IMR-90 (cell line): ENCODE results near the gene GHR. TPM values are rescaled to one million over a fixed set of nuclear protein-coding genes. Genes with fewer than 3 reads are reported as not detected.

Experiments
- ATAC-seq: fragments of 200-7000 bp; cut with Tn5 transposase; 2 replicates; pipeline ENCODE4 v1.9.1; 2020; ENCODE audit warnings: low read depth, mild to moderate bottlenecking, moderate library complexity
- BruUV-seq: library from RNA; stranded (reverse); fragments of 400-500 nt; replicated peaks from 2 replicates; lab custom pipeline; 2021; lab: Mats Ljungman, UMichigan
- CTCF ChIA-PET: fragments of 300-600 bp; formaldehyde crosslinking; extraction: SDS; loops from one replicate; lab custom pipeline; 2021; ENCODE audit warnings: antibody characterized with exemption; lab: Yijun Ruan, JAX
- POLR2A ChIA-PET: fragments of 300-600 bp; sonication (Branson Sonifier 250); formaldehyde crosslinking; loops from one replicate; lab custom pipeline; 2022; ENCODE audit warnings: antibody characterized with exemption; ENCODE audit not compliant: unreplicated experiment; lab: Charles Lee
- DNase-seq: peaks from one replicate; pipeline ENCODE4 v3.0.0; 2013
- H2AFZ ChIP-seq: replicated peaks from 2 replicates; pipeline ENCODE3; 2013; ENCODE audit warnings: low read length, mild to moderate bottlenecking; ENCODE audit not compliant: poor library complexity
- H2AK5ac ChIP-seq: 2 replicates; pipeline ENCODE4 v1.6.1; 2013; ENCODE audit warnings: low read depth, low read length, inconsistent platforms
- H2AK9ac ChIP-seq: replicated peaks from 2 replicates; pipeline ENCODE3; 2013; ENCODE audit warnings: mild to moderate bottlenecking, low read depth, low read length, moderate library complexity; ENCODE audit not compliant: poor library complexity
- H2BK120ac ChIP-seq: 2 replicates; pipeline ENCODE4 v1.6.1; 2013; ENCODE audit warnings: low read depth, low read length, inconsistent platforms
- H2BK15ac ChIP-seq: 3 replicates; pipeline ENCODE4 v1.6.1; 2013; ENCODE audit warnings: low read depth, low read length, inconsistent platforms
- H2BK20ac ChIP-seq: 2 replicates; pipeline ENCODE4 v1.6.1; 2013; ENCODE audit warnings: low read depth, mild to moderate bottlenecking, inconsistent platforms, low read length, moderate library complexity
- H2BK5ac ChIP-seq: 2 replicates; pipeline ENCODE4 v1.6.1; 2013; ENCODE audit warnings: mild to moderate bottlenecking, low read depth, low read length, inconsistent platforms; ENCODE audit not compliant: poor library complexity, severe bottlenecking
- H3K14ac ChIP-seq: replicated peaks from 2 replicates; pipeline ENCODE4 v1.6.1; 2013; ENCODE audit warnings: low read depth, low read length, inconsistent platforms
- H3K18ac ChIP-seq: 2 replicates; pipeline ENCODE4 v1.6.1; 2013; ENCODE audit warnings: low read depth, low read length, control low read depth
- H3K23ac ChIP-seq: 2 replicates; pipeline ENCODE4 v1.6.1; 2013; ENCODE audit warnings: low read depth, low read length, inconsistent platforms
- H3K27ac ChIP-seq: 2 replicates; pipeline ENCODE4 v1.5.1; 2013; ENCODE audit warnings: mild to moderate bottlenecking, control low read depth, low read length; ENCODE audit not compliant: insufficient read depth
- H3K27me3 ChIP-seq: 2 replicates; pipeline ENCODE4 v1.6.1; 2013; ENCODE audit warnings: low read length; ENCODE audit not compliant: control insufficient read depth, insufficient read depth
- H3K36me3 ChIP-seq: 2 replicates; pipeline ENCODE4 v1.6.1; 2013; ENCODE audit warnings: low read length, mixed read lengths; ENCODE audit not compliant: control insufficient read depth, insufficient read depth
- H3K4ac ChIP-seq: 2 replicates; pipeline ENCODE4 v1.6.1; 2013; ENCODE audit warnings: low read depth, low read length, inconsistent platforms
- H3K4me1 ChIP-seq: 2 replicates; pipeline ENCODE4 v1.6.1; 2013; ENCODE audit warnings: low read length, mixed read lengths; ENCODE audit not compliant: control insufficient read depth, insufficient read depth
- H3K4me2 ChIP-seq: 2 replicates; pipeline ENCODE4 v1.6.1; 2013; ENCODE audit warnings: low read depth, mild to moderate bottlenecking, control low read depth, low read length, moderate library complexity
- H3K4me3 ChIP-seq: 2 replicates; pipeline ENCODE4 v1.5.1; 2013; ENCODE audit warnings: low read depth, mild to moderate bottlenecking, control low read depth, low read length, moderate library complexity; ENCODE audit not compliant: insufficient read depth
- H3K56ac ChIP-seq: 2 replicates; pipeline ENCODE4 v1.6.1; 2013; ENCODE audit warnings: low read length, inconsistent platforms; ENCODE audit not compliant: insufficient read depth; ENCODE audit errors: extremely low read depth
- H3K79me1 ChIP-seq, 2 experiments: 2 replicates each; pipeline ENCODE4 v1.6.1; 2013; ENCODE audit warnings: low read length in 2 of 2, inconsistent platforms in 1 of 2, low read depth in 1 of 2
- H3K9ac ChIP-seq: 2 replicates; pipeline ENCODE4 v1.6.1; 2013; ENCODE audit warnings: low read depth, low read length, control low read depth
- H3K9me1 ChIP-seq: 2 replicates; pipeline ENCODE4 v1.6.1; 2013; ENCODE audit warnings: low read length, inconsistent platforms; ENCODE audit not compliant: insufficient read depth
- H3K9me3 ChIP-seq: 2 replicates; pipeline ENCODE4 v1.6.1; 2013; ENCODE audit warnings: low read length; ENCODE audit not compliant: control insufficient read depth, insufficient read depth
- H4K20me1 ChIP-seq: 2 replicates; pipeline ENCODE4 v1.6.1; 2013; ENCODE audit warnings: low read length, inconsistent platforms; ENCODE audit not compliant: insufficient read depth
- H4K5ac ChIP-seq: 2 replicates; pipeline ENCODE4 v1.6.1; 2013; ENCODE audit warnings: mild to moderate bottlenecking, low read depth, low read length, control low read depth
- H4K8ac ChIP-seq, 2 experiments: 2 replicates each; pipeline ENCODE4 v1.6.1; 2013; ENCODE audit warnings: low read depth in 2 of 2, low read length in 2 of 2, control low read depth in 1 of 2, inconsistent platforms in 1 of 2
- H4K91ac ChIP-seq: 2 replicates; pipeline ENCODE4 v1.6.1; 2013; ENCODE audit warnings: low read depth, low read length, inconsistent platforms; ENCODE audit not compliant: insufficient read depth
- BHLHE40 ChIP-seq: fragments of 150-350 bp; IDR thresholded peaks from 2 replicates; pipeline ENCODE4 v1.6.1; 2016; ENCODE audit warnings: mild to moderate bottlenecking, low read depth, low read length
- CEBPB ChIP-seq: IDR thresholded peaks from 2 replicates; pipeline ENCODE4 v1.6.1; 2012; ENCODE audit warnings: low read depth, low read length, improper control_type of control experiment
- CHD1 ChIP-seq: IDR thresholded peaks from 2 replicates; pipeline ENCODE4 v1.6.1; 2012; ENCODE audit warnings: low read depth, low read length, improper control_type of control experiment
- FOS ChIP-seq: fragments of 150-350 bp; IDR thresholded peaks from 2 replicates; pipeline ENCODE4 v1.6.1; 2016; ENCODE audit warnings: low read depth, low read length
- MAFK ChIP-seq: IDR thresholded peaks from 2 replicates; pipeline ENCODE4 v1.6.1; 2012; ENCODE audit warnings: low read depth, low read length, improper control_type of control experiment
- MAZ ChIP-seq: IDR thresholded peaks from 2 replicates; pipeline ENCODE4 v1.6.1; 2012; ENCODE audit warnings: low read depth, mild to moderate bottlenecking, low read length, improper control_type of control experiment, moderate library complexity, borderline replicate concordance
- MXI1 ChIP-seq: IDR thresholded peaks from 2 replicates; pipeline ENCODE4 v1.6.1; 2012; ENCODE audit warnings: low read depth, mild to moderate bottlenecking, low read length, moderate library complexity, borderline replicate concordance
- NFE2L2 ChIP-seq: fragments of 150-350 bp; IDR thresholded peaks from 2 replicates; pipeline ENCODE4 v1.6.1; 2016; ENCODE audit warnings: low read depth, mild to moderate bottlenecking, low read length
- POLR2A ChIP-seq: IDR thresholded peaks from 2 replicates; pipeline ENCODE4 v1.6.1; 2012; ENCODE audit warnings: mild to moderate bottlenecking, low read depth, low read length
- RCOR1 ChIP-seq: IDR thresholded peaks from 2 replicates; pipeline ENCODE4 v1.6.1; 2012; ENCODE audit warnings: mild to moderate bottlenecking, low read length, improper control_type of control experiment; ENCODE audit not compliant: insufficient replicate concordance
- RFX5 ChIP-seq: IDR thresholded peaks from 2 replicates; pipeline ENCODE4 v1.8.0; 2012; ENCODE audit warnings: low read depth, mild to moderate bottlenecking, low read length, moderate library complexity
- SMC3 ChIP-seq: fragments of 150-350 bp; IDR thresholded peaks from 2 replicates; pipeline ENCODE4 v1.6.1; 2016; ENCODE audit warnings: low read depth, mild to moderate bottlenecking, antibody characterized with exemption, low read length, moderate library complexity
- WGBS, 2 experiments: methylation state at CpG; one replicate each; pipeline versions ENCODE4 v1.1.5 to v1.1.7; 2013; ENCODE audit warnings: missing lambda C conversion rate in 2 of 2; ENCODE audit not compliant: insufficient read length in 1 of 2; ENCODE audit errors: extremely low coverage in 2 of 2; 5-methylcytosine and 5-hydroxymethylcytosine counted together
- dilution Hi-C: fragments of 300-500 bp; cut with HindIII; formaldehyde crosslinking; loops from one replicate; pipeline ENCODE4 v1.14.3; 2018; ENCODE audit warnings: low sequenced_read_pairs; ENCODE audit not compliant: unreplicated experiment
- in situ Hi-C: fragments of 300-500 bp; cut with MboI; formaldehyde crosslinking; loops from 3 replicates; pipeline ENCODE4 v1.14.3; 2019; ENCODE audit warnings: low sequenced_read_pairs, inconsistent platforms, mixed read lengths
- intact Hi-C: fragments of 100-400 bp; cut with micrococcal nuclease; formaldehyde crosslinking; loops from 2 replicates; pipeline ENCODE4 v1.10.0; 2022
- polyA plus RNA-seq, 3 experiments: library from polyadenylated mRNA; depleted of rRNA; stranded (reverse); fragments of >200 nt; gene quantifications; 2 replicates each; pipeline ENCODE4 v1.2.3, GENCODE V29; 2012; ENCODE audit warnings: low replicate concordance in 1 of 3
- total RNA-seq: library from RNA; depleted of rRNA; stranded (reverse); fragments of >200 nt; gene quantifications from 2 replicates; pipeline ENCODE4 v1.2.3, GENCODE V29; 2012
- TF ChIP-seq, protein P1 (sequence below): fragments of 150-350 bp; IDR thresholded peaks from 2 replicates; pipeline ENCODE4 v1.6.1; 2017; ENCODE audit warnings: mild to moderate bottlenecking, antibody characterized with exemption, low read length, low read depth

The GHR gene
- total and polyA plus RNA-seq, 2 of the 4 experiments (the other 2 are of a cell fraction) = 0.36 to 1.1 TPM

DNA sequence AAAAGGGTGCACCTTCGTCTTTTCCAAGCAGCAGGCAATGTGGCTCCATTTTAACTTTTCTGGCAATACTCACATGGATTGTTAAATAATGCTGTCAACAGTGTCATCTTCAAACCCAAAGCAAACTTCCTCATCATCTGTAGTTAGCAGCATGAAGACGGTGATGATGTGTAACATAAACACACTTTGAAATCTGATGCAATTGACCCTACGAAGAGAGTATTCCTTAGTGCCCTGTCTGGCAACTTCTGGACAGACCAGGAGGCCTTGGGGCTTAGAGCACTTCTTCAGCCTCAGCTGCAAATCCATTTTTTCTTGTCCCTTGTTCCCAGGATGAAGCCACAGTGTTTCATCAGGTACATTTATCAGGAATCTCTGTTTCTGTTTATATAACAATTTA, 149.1 kb downstream of the GHR start:
- H3K36me3 ChIP-seq = no peaks in the 10 kb centered on the region
- no peak overlapping the region for H4K5ac ChIP-seq
- no peak overlapping the region for H3K27ac ChIP-seq
- no peak overlapping the region for H2BK15ac ChIP-seq
- no peak overlapping the region for H3K4ac ChIP-seq
- no peak overlapping the region for H3K56ac ChIP-seq
- H3K4me2 ChIP-seq = no peak overlapping the region
- H3K9me3 ChIP-seq = no peaks in the 10 kb centered on the region
- ChIA-PET POLR2A (no interaction called here), CTCF (interaction anchor here (1.3 kb wide), 1 partner anchor 11 kb away, joined by 3 read pairs; no protein-coding TSS in a partner anchor)
- TF ChIP-seq CHD1 (no peak), CEBPB (no peak), FOS (no peak), POLR2A (no peak), SMC3 (no peak), MAFK (no peak), MXI1 (no peak), NFE2L2 (no peak), RFX5 (no peak), MAZ (no peak), BHLHE40 (no peak), RCOR1 (no peak)
- TF ChIP-seq, protein P1, sequence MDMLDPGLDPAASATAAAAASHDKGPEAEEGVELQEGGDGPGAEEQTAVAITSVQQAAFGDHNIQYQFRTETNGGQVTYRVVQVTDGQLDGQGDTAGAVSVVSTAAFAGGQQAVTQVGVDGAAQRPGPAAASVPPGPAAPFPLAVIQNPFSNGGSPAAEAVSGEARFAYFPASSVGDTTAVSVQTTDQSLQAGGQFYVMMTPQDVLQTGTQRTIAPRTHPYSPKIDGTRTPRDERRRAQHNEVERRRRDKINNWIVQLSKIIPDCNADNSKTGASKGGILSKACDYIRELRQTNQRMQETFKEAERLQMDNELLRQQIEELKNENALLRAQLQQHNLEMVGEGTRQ = no peak
- no peak overlapping the region for H3K14ac ChIP-seq
- H2AK5ac ChIP-seq = no peak overlapping the region
- H3K4me3 ChIP-seq = no peak overlapping the region
- H3K27me3 ChIP-seq = no peaks in the 10 kb centered on the region
- no peaks in the 10 kb centered on the region for H3K4me1 ChIP-seq
- H2BK20ac ChIP-seq = no peak overlapping the region
- no peak overlapping the region for H4K91ac ChIP-seq
- BruUV-seq = no TSS peak
- no peaks in the 10 kb centered on the region for H3K79me1 ChIP-seq
- 61% methylated on average over 2 of the region's 3 CpGs; no CpG with 5 or more reads in 1 of the 2 experiments for WGBS, 2 experiments
- no peak overlapping the region for H2AFZ ChIP-seq
- no peak for ATAC-seq
- H2AK9ac ChIP-seq = no peak overlapping the region
- intact Hi-C loops = no loop called here
- no peaks in the 10 kb centered on the region for H3K9me1 ChIP-seq
- H3K18ac ChIP-seq = no peak overlapping the region
- H2BK5ac ChIP-seq = no peak overlapping the region
- no peak overlapping the region for H3K23ac ChIP-seq
- in situ Hi-C loops = no loop called here
- no peaks in the 10 kb centered on the region for H4K20me1 ChIP-seq
- no peak for DNase-seq
- dilution Hi-C loops = no loop called here
- H3K9ac ChIP-seq = no peak overlapping the region
- no peak overlapping the region for H4K8ac ChIP-seq
- H2BK120ac ChIP-seq = no peak overlapping the region
